GM18508 (cell line): ENCODE measurements around the gene SPAG16.
A peak's percentile ranks its signal among the peaks of the same experiment; 100 is the strongest.

ENCODE experiments used
- ATAC-seq: cut with Tn5 transposase; IDR thresholded peaks from one replicate; pipeline ENCODE4 v1.9.1; 2021; ENCODE audit warnings: moderate number of reproducible peaks; ENCODE audit not compliant: insufficient read depth, unreplicated experiment

Gene SPAG16

DNA sequence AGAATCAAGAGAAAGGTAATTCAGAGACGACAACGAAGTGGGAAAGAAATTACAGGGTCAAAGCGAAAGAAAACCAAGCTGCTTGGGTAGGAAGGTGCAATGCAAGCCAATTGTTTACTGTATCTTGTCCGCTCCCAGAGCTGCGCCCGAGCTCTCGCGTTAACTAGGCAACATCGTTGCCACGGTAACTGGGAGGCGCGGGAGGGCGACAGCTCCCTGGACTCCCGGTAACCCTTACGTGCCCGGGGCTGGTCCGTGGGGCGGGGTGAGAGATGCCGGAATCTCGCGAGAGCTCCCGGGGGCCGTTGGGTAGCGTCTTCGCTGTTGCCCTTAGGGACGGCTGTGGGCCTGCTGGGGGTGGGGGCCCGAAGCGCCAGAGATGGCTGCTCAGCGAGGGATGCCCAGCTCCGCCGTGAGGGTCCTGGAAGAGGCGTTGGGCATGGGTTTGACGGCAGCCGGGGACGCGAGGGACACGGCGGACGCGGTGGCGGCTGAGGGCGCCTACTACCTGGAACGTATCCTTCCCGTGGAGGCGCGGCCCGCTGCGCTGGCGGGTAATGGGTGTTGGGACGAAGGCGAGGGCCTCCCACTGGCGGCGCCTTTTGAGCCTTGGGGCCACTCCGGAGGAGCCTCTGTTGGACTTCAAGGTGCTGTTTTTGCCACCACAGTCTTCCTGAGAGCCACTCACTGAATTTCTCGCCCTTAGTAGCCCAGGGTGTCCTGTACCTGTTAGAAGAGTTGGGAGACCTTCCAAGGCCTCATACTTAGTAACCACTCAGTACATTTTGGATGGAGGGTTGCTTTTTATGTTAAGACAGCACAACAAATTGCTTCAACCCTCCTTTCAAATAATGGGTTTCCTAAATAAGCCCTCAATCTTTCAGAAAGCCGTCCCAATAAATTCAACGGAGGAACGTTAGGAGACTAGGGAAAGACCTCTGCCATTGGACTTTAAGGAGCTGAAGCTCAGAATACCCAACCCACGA is at the start of gene SPAG16:
TSS of gene SPAG16 (plus strand) at position 360 of the 986 bp plus-strand sequence.
- peak; percentile 99 for ATAC-seq

- no peak for ATAC-seq
Measured at GRCh38 chr2:213234641-213235040, 49.6 kb upstream of the SPAG16 start.

- ATAC-seq = no peak
Measured at GRCh38 chr2:213235741-213236140, 48.5 kb upstream of the SPAG16 start.

DNA sequence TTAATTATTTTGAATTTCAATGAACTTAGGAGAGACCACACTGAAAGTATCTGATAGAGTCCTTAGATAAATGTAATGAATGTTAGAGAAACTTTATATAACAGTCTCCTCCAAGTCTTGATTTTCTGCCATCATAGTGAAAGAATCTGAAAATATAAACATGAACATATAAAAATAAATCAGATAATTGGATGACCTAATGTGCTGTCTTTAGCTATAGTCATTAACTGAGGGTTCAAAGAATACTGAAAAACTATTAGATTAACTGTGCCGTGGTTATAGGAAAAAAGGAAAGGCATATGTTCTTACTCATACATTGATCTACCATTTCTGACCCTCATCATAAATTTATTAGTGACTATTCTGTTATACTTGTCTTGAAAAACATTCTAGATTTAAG is 47.0 kb upstream of the SPAG16 start:
- no peak for ATAC-seq

DNA sequence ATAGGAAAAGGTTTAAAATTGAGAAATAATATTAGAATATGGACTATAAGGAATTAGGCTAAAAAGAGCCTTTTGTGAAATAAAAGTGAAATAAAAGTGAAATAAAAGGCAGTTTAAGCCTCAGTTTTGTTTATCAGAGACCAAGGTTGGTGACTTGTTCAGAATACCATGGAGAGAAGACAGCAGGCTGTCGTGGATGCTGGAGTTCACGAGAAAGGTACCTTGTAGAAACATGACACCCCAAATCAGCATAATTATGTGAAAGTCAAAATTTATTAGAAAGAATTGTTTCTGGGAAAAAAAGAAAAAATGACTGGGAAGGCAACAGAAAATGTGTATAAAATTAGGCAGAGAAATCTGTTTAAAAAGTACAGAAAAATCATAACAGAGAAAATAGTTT is 46.5 kb upstream of the SPAG16 start:
- ATAC-seq = no peak

DNA sequence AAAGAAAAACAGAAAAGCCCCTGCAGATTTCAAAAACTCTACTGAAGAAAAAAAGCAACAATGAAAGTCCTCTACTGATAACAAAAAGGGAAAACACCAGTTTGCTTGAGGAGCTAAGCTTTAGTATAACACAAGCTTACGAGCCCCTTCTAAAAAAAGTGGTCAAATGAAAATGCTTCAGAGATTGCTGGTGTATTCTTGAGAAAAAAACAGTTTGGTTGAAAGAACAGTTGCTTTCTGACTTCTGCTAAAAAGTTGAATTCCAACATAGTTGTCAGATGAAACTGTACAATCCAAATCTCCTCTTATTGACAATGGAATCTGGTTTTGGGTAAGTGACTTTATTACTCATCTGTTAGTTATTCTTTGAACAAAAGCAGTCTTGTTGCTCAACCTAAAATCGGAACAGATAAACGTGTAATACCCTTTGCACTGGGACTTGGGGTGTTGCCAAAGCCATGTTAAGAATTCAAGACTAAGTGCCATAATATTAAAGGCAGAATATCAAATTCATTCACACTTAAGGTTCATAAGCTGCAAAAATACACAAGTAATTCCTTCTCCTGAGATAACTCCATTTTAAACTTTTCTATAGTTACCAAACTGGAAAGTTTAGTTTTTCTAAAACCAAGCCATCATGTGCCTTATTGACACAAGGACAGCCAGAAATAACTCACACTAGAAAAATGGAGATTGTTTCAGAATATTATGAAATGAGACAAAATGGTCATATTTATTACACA is 45.3 kb upstream of the SPAG16 start:
- ATAC-seq = peak; percentile 33

DNA sequence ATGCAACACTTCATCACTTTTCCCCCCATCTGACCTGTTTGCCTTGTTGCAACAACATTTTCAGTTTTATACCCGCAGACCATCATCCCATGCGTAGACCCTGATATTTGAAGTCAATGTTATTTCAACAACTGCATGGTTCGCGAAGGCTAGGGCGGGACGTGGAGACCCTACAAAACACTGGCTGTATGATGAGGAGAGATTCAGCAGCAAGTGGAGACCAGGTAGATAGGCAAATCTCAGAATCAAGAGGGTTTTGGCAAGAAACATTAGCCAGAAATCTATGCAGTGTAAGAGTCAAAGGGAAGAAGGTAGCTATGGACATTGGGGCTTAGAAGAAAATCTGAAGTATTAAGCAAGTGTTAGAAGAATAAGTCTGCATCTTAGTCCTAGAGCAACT is 42.4 kb upstream of the SPAG16 start:
- ATAC-seq = no peak

DNA sequence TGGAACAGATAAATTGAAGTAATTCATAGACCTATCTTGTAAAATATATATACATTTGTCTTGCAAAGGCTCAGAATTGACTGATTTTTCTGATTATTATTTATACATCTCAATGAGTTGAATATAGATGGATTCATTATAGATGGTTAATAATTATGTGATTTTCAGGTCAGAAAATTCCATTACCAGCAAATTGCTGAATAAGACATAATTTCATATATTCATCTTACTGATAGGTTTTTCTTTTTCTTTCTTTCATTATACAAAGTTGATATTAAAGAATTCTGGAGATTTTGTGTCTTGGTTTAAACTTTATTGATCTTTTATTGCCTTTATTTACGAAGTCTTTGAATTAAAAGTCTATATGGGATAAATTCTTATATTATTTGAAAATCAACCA is 41.6 kb upstream of the SPAG16 start:
- ATAC-seq = no peak

DNA sequence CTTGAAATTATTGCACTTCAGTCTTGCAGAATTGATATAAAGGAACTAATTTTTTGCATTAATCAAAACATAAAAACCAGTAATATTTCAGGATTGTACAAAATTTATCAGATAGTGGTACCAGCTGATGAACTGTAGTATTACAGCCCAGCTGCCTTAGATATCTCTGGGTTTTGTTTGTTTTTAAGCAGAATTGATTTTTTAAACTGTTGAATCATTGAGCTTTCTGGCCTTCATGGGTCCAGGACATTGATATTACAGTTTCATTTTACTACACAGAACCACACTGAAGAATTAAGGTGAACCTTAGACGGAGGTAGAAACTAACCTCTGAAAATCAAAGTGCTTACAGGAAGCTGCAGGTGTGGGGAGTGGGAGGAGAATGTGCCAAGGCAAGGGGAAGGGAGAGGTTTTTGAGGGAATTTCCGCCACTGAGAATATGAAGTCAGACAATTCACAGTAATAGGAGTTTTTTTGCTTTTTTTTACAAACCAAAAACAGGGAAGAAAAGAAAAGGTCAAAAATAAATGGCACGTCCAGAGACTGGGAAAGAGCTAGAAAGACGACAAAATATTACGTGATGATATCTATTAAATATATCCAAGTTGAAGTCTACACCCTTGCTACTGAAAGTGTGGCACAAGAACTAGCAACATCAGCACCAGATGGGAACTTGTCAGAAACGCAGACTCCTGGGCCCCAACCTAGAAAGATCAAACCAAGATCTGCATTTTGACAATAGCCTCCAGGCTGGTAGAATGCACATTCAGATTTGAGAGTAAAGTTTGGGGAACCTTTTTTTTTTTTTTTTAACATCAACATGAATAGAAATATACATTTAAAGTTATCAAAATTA is 40.8 kb upstream of the SPAG16 start:
- ATAC-seq = no peak

DNA sequence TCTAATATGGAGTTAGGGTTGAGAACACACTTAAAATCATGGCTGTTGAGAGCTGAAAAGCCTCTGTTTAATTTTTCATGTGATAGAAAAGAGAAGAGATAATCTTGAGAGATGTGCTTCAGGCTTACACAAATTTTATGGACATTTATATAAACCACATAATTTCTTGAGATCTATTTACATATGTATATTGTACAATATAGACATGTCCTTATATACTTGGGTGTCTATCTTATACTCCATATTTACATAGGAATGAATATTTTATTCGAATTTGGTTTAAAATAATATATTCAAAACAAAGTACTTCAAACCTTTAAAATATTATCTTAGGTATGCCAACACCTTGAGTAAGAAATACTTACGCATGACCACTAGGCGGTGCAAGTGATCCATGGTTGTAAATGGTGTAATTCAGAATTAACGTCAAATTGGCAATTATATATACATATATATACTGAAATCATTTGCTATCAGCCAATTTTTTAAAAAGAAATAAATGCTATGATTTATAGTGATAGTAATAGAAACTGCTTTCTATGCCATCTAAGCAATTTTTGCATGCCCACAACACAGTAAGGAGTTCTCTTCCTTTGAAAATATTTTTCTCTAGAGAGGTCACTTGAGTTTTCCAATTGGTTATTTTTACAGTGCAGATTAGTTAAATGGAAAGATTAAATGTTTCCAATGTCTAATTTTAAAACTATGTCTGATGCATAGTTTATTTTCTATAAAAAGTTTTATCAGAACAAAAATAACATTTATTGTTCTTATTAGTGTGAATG is 37.6 kb upstream of the SPAG16 start:
- peak; percentile 49 for ATAC-seq

DNA sequence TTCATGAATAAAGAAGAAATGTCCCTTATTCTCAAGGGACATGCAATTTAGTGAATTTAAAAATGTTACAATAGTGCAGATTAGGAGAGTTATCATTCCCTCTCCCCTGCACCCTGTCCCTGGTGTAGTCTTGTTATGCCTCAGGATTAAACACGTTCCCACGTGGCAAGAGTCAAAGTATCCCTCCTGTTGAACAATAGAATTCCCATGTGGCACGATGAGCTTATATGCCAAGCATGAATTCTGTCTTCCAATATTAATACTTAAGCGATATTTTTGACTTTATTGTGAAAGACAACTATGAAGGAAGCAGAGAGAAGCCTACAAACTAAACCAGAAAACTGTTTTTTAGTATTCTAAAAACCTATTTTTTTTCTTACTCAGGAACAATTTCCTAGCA is 36.7 kb upstream of the SPAG16 start:
- ATAC-seq = no peak

- no peak for ATAC-seq
Measured at GRCh38 chr2:213248637-213249036, 35.6 kb upstream of the SPAG16 start.

GRCh38 chr2:213249502-213249901 is 34.8 kb upstream of the SPAG16 start:
- no peak for ATAC-seq

DNA sequence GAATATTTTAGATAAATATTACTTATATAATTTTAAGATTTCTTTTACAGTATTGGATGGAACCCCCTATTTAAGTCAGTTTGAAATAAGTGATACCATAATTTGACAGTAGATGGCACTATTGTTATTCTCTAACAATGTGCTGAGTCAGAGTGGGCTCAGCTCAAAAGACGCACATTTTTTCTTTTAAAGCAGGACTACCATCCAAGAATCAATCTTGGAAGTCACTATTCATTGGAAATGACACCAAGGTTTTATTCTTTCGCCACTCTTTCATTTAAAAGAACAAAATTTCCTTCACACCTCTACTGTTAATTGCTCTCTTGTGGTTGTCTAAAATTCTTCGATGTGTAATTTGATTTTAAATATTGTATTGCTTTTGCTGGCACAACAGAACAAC is 32.6 kb upstream of the SPAG16 start:
- ATAC-seq = peak; percentile 72

DNA sequence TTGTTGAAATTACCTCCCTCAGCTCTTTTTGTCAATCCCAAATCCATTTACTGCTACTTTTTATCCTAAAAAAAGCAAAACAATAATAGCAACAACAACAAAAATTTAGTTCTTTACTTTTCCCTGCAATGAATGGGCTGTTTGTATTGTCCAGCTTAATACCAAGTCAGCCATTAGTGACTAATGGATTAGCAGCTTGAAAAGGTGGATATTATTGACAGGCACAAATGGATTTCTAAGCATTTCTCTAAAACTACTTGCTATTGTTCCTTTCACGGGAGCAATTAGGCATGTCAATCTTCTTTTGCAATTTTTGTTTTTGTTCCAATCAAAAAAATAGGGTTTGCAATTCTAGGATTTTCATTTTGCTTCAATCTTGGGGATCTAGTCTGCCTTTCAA is 32.1 kb upstream of the SPAG16 start:
- no peak for ATAC-seq

DNA sequence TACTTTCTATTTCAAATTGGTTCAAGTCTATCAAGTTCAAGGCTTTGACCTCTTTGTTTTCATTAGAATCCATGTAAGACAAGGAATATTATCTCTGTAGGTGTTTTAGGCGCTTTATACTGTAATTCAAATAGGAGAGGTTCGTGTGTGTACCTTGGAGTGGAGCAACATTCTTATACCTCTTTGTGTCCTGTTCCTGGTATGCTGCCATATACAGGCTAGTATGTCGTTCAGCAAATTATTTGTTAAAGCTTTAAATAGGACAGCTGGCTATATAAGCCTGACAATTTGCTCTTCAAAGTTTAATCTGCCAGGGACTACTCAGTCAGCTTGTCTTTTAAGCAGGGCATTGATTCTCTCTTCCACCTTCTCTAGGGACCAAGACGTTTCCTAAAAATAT is 31.1 kb upstream of the SPAG16 start:
- no peak for ATAC-seq

DNA sequence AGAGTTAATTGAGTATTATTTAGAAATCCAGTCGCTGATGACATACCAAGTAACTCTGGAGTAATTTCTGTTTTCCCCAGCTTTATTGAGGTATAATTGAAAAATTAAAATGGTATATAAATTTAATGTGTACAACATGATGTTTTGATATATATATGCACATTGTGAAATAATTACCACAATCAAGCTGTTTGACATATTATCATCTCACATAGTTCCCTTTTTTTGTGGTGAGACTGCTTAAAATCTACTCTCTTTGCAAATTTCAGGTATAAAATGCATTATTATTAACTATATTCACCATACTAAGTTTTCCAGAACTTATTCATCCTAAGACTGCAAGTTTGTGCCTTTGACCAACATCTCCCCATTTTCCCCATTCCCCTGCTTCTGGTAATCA is 25.0 kb upstream of the SPAG16 start:
- ATAC-seq = no peak

DNA sequence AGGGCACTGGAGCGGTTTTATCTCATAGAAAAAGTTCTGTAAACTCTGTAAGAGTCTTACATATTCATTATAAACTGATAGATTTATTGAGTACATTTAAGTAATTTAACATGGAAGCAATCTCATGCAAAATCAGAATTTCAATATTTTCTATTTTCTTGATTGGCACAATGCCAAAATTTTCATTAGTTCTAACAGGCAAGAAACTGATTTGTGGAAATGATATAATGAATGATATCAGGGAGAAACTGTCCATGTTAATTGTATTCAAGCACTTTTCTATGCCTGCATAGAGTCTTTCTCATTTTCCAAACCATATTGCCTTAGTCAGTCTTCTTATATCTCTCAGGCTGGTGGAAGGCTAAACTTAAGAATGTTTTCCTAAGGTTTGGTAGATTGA is 23.0 kb upstream of the SPAG16 start:
- ATAC-seq = no peak

DNA sequence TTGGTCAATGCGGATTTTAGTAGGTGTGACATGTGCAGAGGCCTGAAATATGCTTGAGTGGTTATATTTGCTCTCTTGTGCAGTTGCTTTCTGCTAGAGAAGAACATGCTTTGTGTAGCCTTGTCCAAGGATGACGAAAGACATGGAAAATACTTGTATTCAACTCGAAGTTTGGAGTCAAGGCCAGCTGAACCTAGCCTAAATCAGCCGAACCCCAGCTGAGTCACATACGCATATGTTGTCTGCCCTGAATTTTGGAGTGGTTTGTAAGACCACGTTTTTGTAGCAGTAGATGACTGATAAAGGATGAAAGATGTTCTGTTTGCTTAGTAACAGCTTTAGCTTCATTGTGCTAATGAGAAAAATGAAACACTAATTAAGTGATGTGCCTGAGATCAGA is 22.5 kb upstream of the SPAG16 start:
- no peak for ATAC-seq

DNA sequence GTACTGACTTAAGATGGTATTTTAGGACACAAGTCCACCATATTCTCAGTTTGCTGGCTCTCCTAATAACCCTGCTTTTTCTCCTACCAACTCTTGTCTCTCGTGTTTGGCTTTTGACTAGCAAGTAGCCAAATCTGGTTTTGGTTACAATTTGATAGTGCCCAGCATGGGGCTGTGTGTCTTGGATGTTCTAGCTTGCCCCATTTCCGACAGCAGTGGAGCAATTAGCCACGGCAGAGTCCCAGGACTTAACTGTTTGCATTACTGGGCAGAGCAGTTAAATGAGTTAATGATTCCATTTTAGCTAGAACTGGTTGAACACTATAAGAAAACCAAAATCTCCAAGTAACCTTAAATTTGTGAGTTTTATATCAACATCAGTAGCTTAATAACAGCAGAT is 18.6 kb upstream of the SPAG16 start:
- no peak for ATAC-seq
